Fibroblast of lung (primary cell): ENCODE measurements around the gene CD200R1L. TPM values are rescaled to one million over a fixed set of nuclear protein-coding genes. Genes with fewer than 3 reads are reported as not detected.
A peak's percentile ranks its signal among the peaks of the same experiment; 100 is the strongest.

Source experiments
- DNase-seq, 2 donors: peaks; one replicate each; pipeline versions ENCODE4 v3.0.0 to v3.0.0-alpha.2; 2010; ENCODE audit warnings: low read depth in 2 of 2
- H2AFZ ChIP-seq: 2 replicates; pipeline ENCODE4 v1.5.1; 2012; ENCODE audit warnings: low read length, control low read depth, inconsistent platforms
- H3K27ac ChIP-seq: 2 replicates; pipeline ENCODE4 v1.5.1; 2011; ENCODE audit warnings: low read length, control low read depth; ENCODE audit not compliant: insufficient read depth
- H3K27me3 ChIP-seq: 2 replicates; pipeline ENCODE4 v1.5.1; 2011; ENCODE audit warnings: mild to moderate bottlenecking, low read length; ENCODE audit not compliant: control insufficient read depth, insufficient read depth
- H3K36me3 ChIP-seq: 2 replicates; pipeline ENCODE4 v1.5.1; 2011; ENCODE audit warnings: low read length; ENCODE audit not compliant: control insufficient read depth, insufficient read depth
- H3K4me1 ChIP-seq: 2 replicates; pipeline ENCODE4 v1.5.1; 2011; ENCODE audit warnings: low read length; ENCODE audit not compliant: control insufficient read depth, insufficient read depth; ENCODE audit errors: extremely low read depth
- H3K4me2 ChIP-seq: 2 replicates; pipeline ENCODE4 v1.5.1; 2011; ENCODE audit warnings: low read length, control low read depth; ENCODE audit not compliant: insufficient read depth; ENCODE audit errors: extremely low read depth
- H3K4me3 ChIP-seq, 4 experiments: fragments of 200-600 bp in 1 of 4; sonication (generic) in 1 of 4; replicated peaks in 1 of 4; 2 replicates each; pipeline ENCODE4 v1.5.1; 2011 to 2016; ENCODE audit warnings: low read length in 4 of 4, low read depth in 3 of 4, mild to moderate bottlenecking in 3 of 4, control low read depth in 2 of 4, inconsistent platforms in 1 of 4, mixed read lengths in 1 of 4; ENCODE audit not compliant: insufficient read depth in 1 of 4; ENCODE audit errors: control extremely low read depth in 1 of 4
- H3K79me2 ChIP-seq: 2 replicates; pipeline ENCODE4 v1.5.1; 2012; ENCODE audit warnings: mild to moderate bottlenecking, low read length, inconsistent platforms; ENCODE audit not compliant: control insufficient read depth, insufficient read depth
- H3K9ac ChIP-seq: 2 replicates; pipeline ENCODE4 v1.5.1; 2011; ENCODE audit warnings: mild to moderate bottlenecking, low read length, control low read depth; ENCODE audit not compliant: insufficient read depth
- H3K9me3 ChIP-seq: 2 replicates; pipeline ENCODE4 v1.5.1; 2012; ENCODE audit warnings: low read depth, low read length; ENCODE audit not compliant: control insufficient read depth, insufficient read depth
- H4K20me1 ChIP-seq: 2 replicates; pipeline ENCODE4 v1.5.1; 2011; ENCODE audit warnings: low read length; ENCODE audit not compliant: control insufficient read depth, insufficient read depth; ENCODE audit errors: extremely low read depth
- CTCF ChIP-seq, 2 donors: IDR thresholded peaks in 1 of 2; conservative IDR thresholded peaks in 1 of 2; 1 replicate in 1 of 2; 2 replicates in 1 of 2; pipeline ENCODE4 v1.5.1; 2011 to 2012; ENCODE audit warnings: low read length in 2 of 2, control low read depth in 1 of 2, inconsistent platforms in 1 of 2, low read depth in 1 of 2, mild to moderate bottlenecking in 1 of 2
- EZH2 ChIP-seq: IDR thresholded peaks from 2 replicates; pipeline ENCODE4 v1.5.1; 2012; ENCODE audit warnings: low read length, control low read depth, mild to moderate bottlenecking; ENCODE audit errors: missing control alignments
- polyA plus RNA-seq, 2 donors: library from polyadenylated mRNA; depleted of rRNA in 1 of 2; stranded (reverse) in 1 of 2; unstranded in 1 of 2; fragments of >200 nt; gene quantifications; 2 replicates each; pipeline ENCODE4 v1.2.1, GENCODE V29; 2011 to 2012; ENCODE audit warnings: missing spikeins in 1 of 2
- total RNA-seq: library from RNA; depleted of rRNA; stranded (reverse); fragments of >200 nt; gene quantifications from 2 replicates; pipeline ENCODE4 v1.2.1, GENCODE V29; 2014

Gene CD200R1L
- total and polyA plus RNA-seq, 2 donors (not counting 1 experiment from before 2014, with no cell fraction given), result not detected

GRCh38 chr3:112822064-112823055, 24.3 kb downstream of the CD200R1L start:
- Histone ChIP-seq H3K27me3 (no peaks in the 10 kb centered on the region), H3K36me3 (no peaks in the 10 kb centered on the region), H3K79me2 (no peaks in the 10 kb centered on the region), H3K9me3 (no peaks in the 10 kb centered on the region), H3K4me3 (no peak overlapping the region), H3K4me1 (peaks cover 3% of the 10 kb centered on the region), H3K9ac (no peak overlapping the region), H4K20me1 (no peaks in the 10 kb centered on the region), H3K4me2 (no peak overlapping the region), H3K27ac (no peak overlapping the region), H2AFZ (no peak overlapping the region)
- peak in 1 of 2 donors; percentile 12 for DNase-seq
- TF ChIP-seq CTCF (conservative IDR thresholded peaks at IDR 0.05 in 1 of 2, IDR thresholded peaks at IDR 0.05 in 1 of 2; ENCODE audit: low read depth in 1 of 2, low read length in 2 of 2) (no peak), EZH2 (no peak)

- H3K27me3 ChIP-seq, result no peaks in the 10 kb centered on the region
- no peak overlapping the region for H3K4me2 ChIP-seq
- peak in 1 of 2 donors; percentile 84 for DNase-seq
- H3K9ac ChIP-seq, result no peak overlapping the region
- H3K36me3 ChIP-seq, result no peaks in the 10 kb centered on the region
- peaks cover 7% of the 10 kb centered on the region for H3K4me1 ChIP-seq
- H3K9me3 ChIP-seq, result no peaks in the 10 kb centered on the region
- H3K4me3 ChIP-seq, result no peak overlapping the region
- no peak overlapping the region for H2AFZ ChIP-seq
- no peaks in the 10 kb centered on the region for H3K79me2 ChIP-seq
- no peak overlapping the region for H3K27ac ChIP-seq
- H4K20me1 ChIP-seq, result no peaks in the 10 kb centered on the region
- TF ChIP-seq CTCF (conservative IDR thresholded peaks at IDR 0.05 in 1 of 2, IDR thresholded peaks at IDR 0.05 in 1 of 2; ENCODE audit: low read depth in 1 of 2, low read length in 2 of 2), result no peak
- TF ChIP-seq EZH2, result no peak
Observed at GRCh38 chr3:112818289-112818688, 28.4 kb downstream of the CD200R1L start.

- no peak overlapping the region for H3K27ac ChIP-seq
- DNase-seq, result no peak
- H2AFZ ChIP-seq, result no peak overlapping the region
Observed at GRCh38 chr3:112817797-112818196, 28.9 kb downstream of the CD200R1L start.

More at GRCh38 chr3:112817797-112818196, 28.9 kb downstream of the CD200R1L start:
- H3K9me3 ChIP-seq, result no peaks in the 10 kb centered on the region
- TF ChIP-seq EZH2 (no peak), CTCF (conservative IDR thresholded peaks at IDR 0.05 in 1 of 2, IDR thresholded peaks at IDR 0.05 in 1 of 2; ENCODE audit: low read depth in 1 of 2, low read length in 2 of 2) (no peak)
- H3K27me3 ChIP-seq, result no peaks in the 10 kb centered on the region
- H3K4me3 ChIP-seq, result no peak overlapping the region
- H3K4me2 ChIP-seq, result no peak overlapping the region
- H3K9ac ChIP-seq, result no peak overlapping the region
- no peaks in the 10 kb centered on the region for H3K36me3 ChIP-seq
- no peaks in the 10 kb centered on the region for H3K79me2 ChIP-seq
- H4K20me1 ChIP-seq, result no peaks in the 10 kb centered on the region
- H3K4me1 ChIP-seq, result peaks cover 10% of the 10 kb centered on the region
